ENCODE measurements around the gene CLEC5A. TPM values are rescaled to one million over a fixed set of nuclear protein-coding genes. Genes with fewer than 3 reads are reported as not detected.
"Not testable (repeated sequence)": the region's sequence is repeated elsewhere in the genome, so short reads cannot be mapped to it uniquely, and the experiment has no call there.

Gene CLEC5A
- total RNA-seq, 5 donors from 2014 or later (not counting 1 experiment from before 2014, with no cell fraction given) = not detected

DNA sequence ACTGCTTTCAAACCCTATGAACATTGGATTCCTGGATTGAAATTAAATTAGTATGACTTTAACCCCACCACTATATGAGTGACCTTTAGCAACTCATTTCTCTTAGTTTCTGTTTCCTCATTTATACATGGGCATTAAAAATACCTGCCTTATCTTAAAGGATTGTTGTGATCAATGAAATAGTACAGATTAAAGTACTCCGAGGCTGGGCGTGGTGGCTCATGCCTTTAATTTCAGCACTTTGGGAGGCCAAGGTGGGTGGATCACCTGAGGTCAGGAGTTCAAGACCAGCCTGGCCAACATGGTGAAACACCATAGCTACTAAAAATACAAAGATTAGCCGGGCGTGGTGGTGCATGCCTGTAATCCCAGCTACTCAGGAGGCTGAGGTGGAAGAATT lies 41.0 kb upstream of the CLEC5A start:
- CTCF ChIA-PET; H3K27ac Mint-ChIP-seq; ATAC-seq (replicated peaks in 1 of 4); H3K27ac ChIP-seq (ENCODE audit: low read length); H3K9me3 Mint-ChIP-seq; H3K4me1 ChIP-seq (ENCODE audit: control insufficient read depth in 1 of 2, extremely low read depth in 1 of 2, insufficient read depth in 2 of 2, low read length in 2 of 2); H3K36me3 Mint-ChIP-seq; H3K27me3 ChIP-seq (replicated peaks in 1 of 2; ENCODE audit: control insufficient read depth in 2 of 2, extremely low read depth in 1 of 2, insufficient read depth in 2 of 2, low read length in 1 of 2); POLR2A ChIA-PET; H3K36me3 ChIP-seq (ENCODE audit: control insufficient read depth in 2 of 2, extremely low read depth in 1 of 2, insufficient read depth in 1 of 2, low read length in 1 of 2); DNase-seq; H3K27me3 Mint-ChIP-seq; H3K4me3 Mint-ChIP-seq; H3K4me3 ChIP-seq (ENCODE audit: control insufficient read depth in 1 of 2, extremely low read depth in 1 of 2, low read length in 1 of 2); H3K9me3 ChIP-seq; H3K4me1 Mint-ChIP-seq: not testable (repeated sequence)
- WGBS (ENCODE audit: insufficient coverage) = 92% methylated on average over 2 of the region's 4 CpGs

DNA sequence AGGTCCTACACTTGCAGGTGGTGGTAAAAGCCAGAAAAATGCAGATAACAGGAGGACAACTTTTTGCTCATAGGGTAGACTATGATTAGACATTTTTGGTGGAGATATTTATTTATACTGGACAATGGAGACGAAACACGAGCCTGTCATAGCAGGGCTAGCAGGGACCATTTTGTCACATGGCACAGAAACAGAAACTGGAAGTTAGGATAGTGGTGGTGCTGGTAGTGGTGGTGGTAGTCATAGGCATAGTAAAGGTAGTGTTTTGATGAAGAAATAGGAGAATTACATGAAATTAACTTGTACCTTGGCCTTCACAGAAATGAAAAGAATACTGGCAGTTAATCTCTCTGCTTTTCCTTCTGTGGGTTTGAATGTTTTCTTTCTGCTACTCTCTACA lies 40.1 kb upstream of the CLEC5A start:
- Histone ChIP-seq H3K9me3 (no peaks in the 10 kb centered on the region), H3K4me3 (ENCODE audit: control insufficient read depth in 1 of 2, extremely low read depth in 1 of 2, low read length in 1 of 2) (no peak overlapping the region), H3K27me3 (replicated peaks in 1 of 2; ENCODE audit: control insufficient read depth in 2 of 2, extremely low read depth in 1 of 2, insufficient read depth in 2 of 2, low read length in 1 of 2) (no peaks in the 10 kb centered on the region), H3K4me1 (ENCODE audit: control insufficient read depth in 1 of 2, extremely low read depth in 1 of 2, insufficient read depth in 2 of 2, low read length in 2 of 2) (no peaks in the 10 kb centered on the region), H3K27ac (ENCODE audit: low read length) (no peak overlapping the region), H3K36me3 (ENCODE audit: control insufficient read depth in 2 of 2, extremely low read depth in 1 of 2, insufficient read depth in 1 of 2, low read length in 1 of 2) (no peaks in the 10 kb centered on the region)
- no peaks in the 10 kb centered on the region for H3K9me3 Mint-ChIP-seq
- H3K36me3 Mint-ChIP-seq = no peaks in the 10 kb centered on the region
- 90% methylated on average over 2 of the region's 2 CpGs for WGBS (ENCODE audit: insufficient coverage)
- DNase-seq = no peak
- ChIA-PET CTCF (interaction anchor here in 1 of 2 donors (0.6 kb wide), 1 partner anchor 249 kb away, joined by 6 read pairs; no protein-coding TSS in a partner anchor), POLR2A (no interaction called here)
- no peak overlapping the region for H3K27ac Mint-ChIP-seq
- H3K4me1 Mint-ChIP-seq = peaks cover 0 to 7% (median 6%) of the 10 kb centered on the region in 3 donors
- no peaks in the 10 kb centered on the region for H3K27me3 Mint-ChIP-seq
- H3K4me3 Mint-ChIP-seq = no peak overlapping the region
- ATAC-seq (replicated peaks in 1 of 4) = no peak

DNA sequence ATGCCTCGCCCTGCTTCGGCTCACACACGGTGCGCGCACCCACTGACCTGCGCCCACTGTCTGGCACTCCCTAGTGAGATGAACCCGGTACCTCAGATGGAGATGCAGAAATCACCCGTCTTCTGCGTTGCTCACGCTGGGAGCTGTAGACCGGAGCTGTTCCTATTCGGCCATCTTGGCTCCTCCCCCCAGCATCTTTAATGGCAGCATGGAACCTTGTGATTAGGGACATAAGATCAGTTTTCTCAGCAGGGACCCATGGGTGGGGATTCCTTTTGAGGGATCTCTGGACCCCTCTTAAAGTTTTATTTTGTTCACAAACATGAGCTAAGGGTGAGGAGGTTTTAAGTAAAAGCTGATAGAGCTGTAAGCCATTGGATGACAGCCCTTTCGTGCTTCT lies 39.2 kb upstream of the CLEC5A start:
- H3K27ac ChIP-seq (ENCODE audit: low read length); H3K36me3 ChIP-seq (ENCODE audit: control insufficient read depth in 2 of 2, extremely low read depth in 1 of 2, insufficient read depth in 1 of 2, low read length in 1 of 2); H3K9me3 Mint-ChIP-seq; H3K4me3 Mint-ChIP-seq; H3K27ac Mint-ChIP-seq; H3K27me3 ChIP-seq (replicated peaks in 1 of 2; ENCODE audit: control insufficient read depth in 2 of 2, extremely low read depth in 1 of 2, insufficient read depth in 2 of 2, low read length in 1 of 2); H3K4me3 ChIP-seq (ENCODE audit: control insufficient read depth in 1 of 2, extremely low read depth in 1 of 2, low read length in 1 of 2); H3K36me3 Mint-ChIP-seq; POLR2A ChIA-PET; H3K27me3 Mint-ChIP-seq; H3K4me1 ChIP-seq (ENCODE audit: control insufficient read depth in 1 of 2, extremely low read depth in 1 of 2, insufficient read depth in 2 of 2, low read length in 2 of 2); H3K4me1 Mint-ChIP-seq; H3K9me3 ChIP-seq; DNase-seq; ATAC-seq (replicated peaks in 1 of 4): not testable (repeated sequence)
- CTCF ChIA-PET = interaction anchor here in 1 of 2 donors (0.9 kb wide), 1 partner anchor 9 kb away, joined by 3 read pairs; no protein-coding TSS in a partner anchor
- WGBS (ENCODE audit: insufficient coverage) = 71% methylated on average over 1 of the region's 13 CpGs

DNA sequence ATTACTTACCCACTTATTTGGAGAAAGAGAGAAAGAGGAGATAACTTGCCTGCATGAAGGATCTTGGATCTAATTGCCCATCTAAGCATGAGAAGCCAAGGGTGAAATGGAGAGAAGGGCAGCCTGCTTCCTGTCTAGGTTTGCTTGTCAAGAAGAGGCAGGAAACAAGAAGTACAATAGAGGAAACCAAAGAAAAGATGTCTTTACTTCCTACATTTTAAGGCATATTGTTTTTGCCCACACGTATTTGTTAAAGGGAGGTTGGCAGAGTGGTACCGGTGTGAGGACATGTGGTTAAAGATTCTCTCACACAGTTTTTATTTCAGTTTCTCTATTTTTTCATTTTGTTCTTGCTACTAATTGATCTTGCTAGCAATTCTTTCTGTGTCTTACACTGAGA lies 32.8 kb upstream of the CLEC5A start:
- H3K27ac ChIP-seq (ENCODE audit: low read length) = no peak overlapping the region
- Mint-ChIP-seq H3K9me3 (peaks cover 0 to 6% (median 0%) of the 10 kb centered on the region in 3 donors), H3K27me3 (no peaks in the 10 kb centered on the region), H3K27ac (peak overlapping the region in 1 of 2 donors; percentile 22), H3K4me1 (peaks cover 20 to 27% (median 27%) of the 10 kb centered on the region in 3 donors), H3K36me3 (no peaks in the 10 kb centered on the region), H3K4me3 (no peak overlapping the region)
- H3K9me3 ChIP-seq = no peaks in the 10 kb centered on the region
- peaks cover 0 to 8% of the 10 kb centered on the region in 2 experiments for H3K4me1 ChIP-seq (ENCODE audit: control insufficient read depth in 1 of 2, extremely low read depth in 1 of 2, insufficient read depth in 2 of 2, low read length in 2 of 2)
- no peak overlapping the region for H3K4me3 ChIP-seq (ENCODE audit: control insufficient read depth in 1 of 2, extremely low read depth in 1 of 2, low read length in 1 of 2)
- CTCF ChIA-PET = no interaction called here
- no CpG with 5 or more reads among the region's 2 CpGs for WGBS (ENCODE audit: insufficient coverage)
- no peaks in the 10 kb centered on the region for H3K27me3 ChIP-seq (replicated peaks in 1 of 2; ENCODE audit: control insufficient read depth in 2 of 2, extremely low read depth in 1 of 2, insufficient read depth in 2 of 2, low read length in 1 of 2)
- H3K36me3 ChIP-seq (ENCODE audit: control insufficient read depth in 2 of 2, extremely low read depth in 1 of 2, insufficient read depth in 1 of 2, low read length in 1 of 2) = no peaks in the 10 kb centered on the region
- POLR2A ChIA-PET = no interaction called here
- ATAC-seq (replicated peaks in 1 of 4) (no peak), DNase-seq (no peak)

DNA sequence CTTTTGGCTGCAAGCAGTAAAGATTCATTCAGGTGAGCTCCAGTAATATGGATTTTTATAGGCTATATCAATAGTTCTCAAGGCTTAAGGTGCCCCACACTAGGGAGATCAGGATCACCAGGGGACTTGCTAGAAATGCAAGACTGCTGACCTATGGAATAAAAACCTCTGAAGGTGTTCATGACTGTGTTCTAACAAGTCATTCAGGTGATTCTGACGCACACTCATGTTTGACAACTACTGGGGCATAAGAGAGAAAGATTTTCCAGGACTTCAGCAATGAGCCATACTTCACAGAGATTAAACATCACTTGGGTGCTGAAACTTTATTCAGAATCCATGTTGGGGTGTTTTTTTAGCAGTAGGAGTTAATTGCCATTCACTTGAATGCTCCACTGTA lies 31.6 kb upstream of the CLEC5A start:
- H3K36me3 ChIP-seq (ENCODE audit: control insufficient read depth in 2 of 2, extremely low read depth in 1 of 2, insufficient read depth in 1 of 2, low read length in 1 of 2) = no peaks in the 10 kb centered on the region
- ChIA-PET CTCF (no interaction called here), POLR2A (no interaction called here)
- no peak overlapping the region for H3K27ac ChIP-seq (ENCODE audit: low read length)
- Mint-ChIP-seq H3K4me1 (peaks cover 20 to 27% (median 27%) of the 10 kb centered on the region in 3 donors), H3K27ac (no peak overlapping the region), H3K9me3 (peaks cover 0 to 6% (median 0%) of the 10 kb centered on the region in 3 donors), H3K4me3 (no peak overlapping the region), H3K27me3 (no peaks in the 10 kb centered on the region), H3K36me3 (no peaks in the 10 kb centered on the region)
- DNase-seq (no peak), ATAC-seq (replicated peaks in 1 of 4) (no peak)
- H3K4me1 ChIP-seq (ENCODE audit: control insufficient read depth in 1 of 2, extremely low read depth in 1 of 2, insufficient read depth in 2 of 2, low read length in 2 of 2) = peaks cover 0 to 8% of the 10 kb centered on the region in 2 experiments
- no peaks in the 10 kb centered on the region for H3K9me3 ChIP-seq
- H3K4me3 ChIP-seq (ENCODE audit: control insufficient read depth in 1 of 2, extremely low read depth in 1 of 2, low read length in 1 of 2) = no peak overlapping the region
- 100% methylated on average over 1 of the region's 1 CpG for WGBS (ENCODE audit: insufficient coverage)
- no peaks in the 10 kb centered on the region for H3K27me3 ChIP-seq (replicated peaks in 1 of 2; ENCODE audit: control insufficient read depth in 2 of 2, extremely low read depth in 1 of 2, insufficient read depth in 2 of 2, low read length in 1 of 2)

DNA sequence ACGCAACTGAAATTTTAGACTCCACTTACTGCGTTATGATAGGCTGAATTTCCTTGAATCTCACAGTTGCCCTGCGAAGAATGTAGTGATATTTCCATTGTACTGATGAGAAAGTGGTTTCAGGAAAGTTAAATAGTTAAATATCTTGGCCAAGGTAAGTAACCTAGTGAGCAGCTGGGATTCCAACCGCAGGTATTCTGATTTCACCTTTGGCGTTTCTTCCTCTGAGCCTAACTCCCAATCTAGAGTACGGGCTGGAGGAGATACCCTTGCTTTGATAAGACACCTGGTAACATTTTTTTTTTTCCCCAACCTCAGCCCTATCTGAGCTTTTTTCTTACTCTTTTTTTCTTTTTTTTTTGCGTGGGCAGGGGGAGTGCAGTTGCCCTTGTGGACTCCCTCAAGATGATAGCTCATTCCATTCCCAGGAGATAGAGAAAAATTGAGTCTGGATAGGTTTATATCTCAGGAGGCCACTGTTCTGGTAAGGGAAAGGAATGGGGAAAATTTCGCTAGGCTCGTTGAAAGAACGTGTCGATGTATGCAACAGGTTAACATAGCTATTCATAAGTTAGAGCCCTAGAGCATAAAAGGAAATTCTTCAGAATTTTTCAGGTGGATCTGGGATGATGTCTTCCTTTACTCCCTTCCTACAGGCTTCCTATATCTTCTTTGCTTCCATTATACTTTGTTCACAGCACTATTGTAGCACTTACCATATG lies 29.9 kb upstream of the CLEC5A start:
- CTCF ChIA-PET = interaction anchor here (0.5 to 2.5 kb wide), 10 partner anchors 9 to 1238 kb away, joined by 3 to 16 read pairs (median 3); no protein-coding TSS in a partner anchor
- Histone ChIP-seq H3K9me3 (no peaks in the 10 kb centered on the region), H3K4me1 (ENCODE audit: control insufficient read depth in 1 of 2, extremely low read depth in 1 of 2, insufficient read depth in 2 of 2, low read length in 2 of 2) (peaks cover 0 to 8% of the 10 kb centered on the region in 2 experiments), H3K27ac (ENCODE audit: low read length) (no peak overlapping the region), H3K36me3 (ENCODE audit: control insufficient read depth in 2 of 2, extremely low read depth in 1 of 2, insufficient read depth in 1 of 2, low read length in 1 of 2) (no peaks in the 10 kb centered on the region), H3K4me3 (ENCODE audit: control insufficient read depth in 1 of 2, extremely low read depth in 1 of 2, low read length in 1 of 2) (peak overlapping the region; percentile 51 to 75), H3K27me3 (replicated peaks in 1 of 2; ENCODE audit: control insufficient read depth in 2 of 2, extremely low read depth in 1 of 2, insufficient read depth in 2 of 2, low read length in 1 of 2) (no peaks in the 10 kb centered on the region)
- peaks cover 0 to 6% (median 0%) of the 10 kb centered on the region in 3 donors for H3K9me3 Mint-ChIP-seq
- no peak for ATAC-seq (replicated peaks in 1 of 4)
- no peaks in the 10 kb centered on the region for H3K27me3 Mint-ChIP-seq
- H3K4me3 Mint-ChIP-seq = peak overlapping the region; percentile 74 to 80 (median 75)
- H3K36me3 Mint-ChIP-seq = no peaks in the 10 kb centered on the region
- POLR2A ChIA-PET = interaction anchor here in 1 of 2 donors (1.1 kb wide), 1 partner anchor 1239 kb away, joined by 3 read pairs; no protein-coding TSS in a partner anchor
- H3K27ac Mint-ChIP-seq = peak overlapping the region; percentile 56 to 63
- WGBS (ENCODE audit: insufficient coverage) = 10% methylated on average over 2 of the region's 11 CpGs
- H3K4me1 Mint-ChIP-seq = peaks cover 20 to 27% (median 27%) of the 10 kb centered on the region in 3 donors
- DNase-seq = no peak
